GM12874 (cell line): ENCODE data around the gene RECK.

ENCODE experiments used
- TF ChIP-seq, protein P1 (sequence below): IDR thresholded peaks from 2 replicates; pipeline ENCODE4 v1.5.1; 2011; ENCODE audit warnings: low read depth, mild to moderate bottlenecking, control low read depth, low read length, moderate library complexity; ENCODE audit not compliant: insufficient read depth

The RECK gene

DNA sequence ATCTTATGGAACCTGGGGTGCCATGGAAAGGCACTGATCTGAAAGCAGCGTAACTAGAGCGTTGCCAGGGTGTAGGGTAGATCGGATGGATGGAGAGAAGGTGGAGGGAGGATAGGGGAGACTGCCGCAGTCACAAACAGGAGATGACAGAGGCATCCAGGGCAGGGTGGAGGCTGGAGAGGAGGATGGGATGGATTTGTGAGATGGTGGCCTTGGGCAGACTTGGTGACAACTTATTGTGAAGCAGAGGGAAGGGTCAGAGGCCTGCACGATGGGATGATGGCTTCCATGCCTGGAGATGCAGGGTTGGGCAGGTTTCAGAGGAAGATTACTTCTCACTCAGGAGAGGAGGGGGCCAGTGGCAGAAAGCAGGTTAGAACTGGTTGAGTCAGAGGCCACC is 102.2 kb downstream of the RECK start:
- TF ChIP-seq, protein P1, sequence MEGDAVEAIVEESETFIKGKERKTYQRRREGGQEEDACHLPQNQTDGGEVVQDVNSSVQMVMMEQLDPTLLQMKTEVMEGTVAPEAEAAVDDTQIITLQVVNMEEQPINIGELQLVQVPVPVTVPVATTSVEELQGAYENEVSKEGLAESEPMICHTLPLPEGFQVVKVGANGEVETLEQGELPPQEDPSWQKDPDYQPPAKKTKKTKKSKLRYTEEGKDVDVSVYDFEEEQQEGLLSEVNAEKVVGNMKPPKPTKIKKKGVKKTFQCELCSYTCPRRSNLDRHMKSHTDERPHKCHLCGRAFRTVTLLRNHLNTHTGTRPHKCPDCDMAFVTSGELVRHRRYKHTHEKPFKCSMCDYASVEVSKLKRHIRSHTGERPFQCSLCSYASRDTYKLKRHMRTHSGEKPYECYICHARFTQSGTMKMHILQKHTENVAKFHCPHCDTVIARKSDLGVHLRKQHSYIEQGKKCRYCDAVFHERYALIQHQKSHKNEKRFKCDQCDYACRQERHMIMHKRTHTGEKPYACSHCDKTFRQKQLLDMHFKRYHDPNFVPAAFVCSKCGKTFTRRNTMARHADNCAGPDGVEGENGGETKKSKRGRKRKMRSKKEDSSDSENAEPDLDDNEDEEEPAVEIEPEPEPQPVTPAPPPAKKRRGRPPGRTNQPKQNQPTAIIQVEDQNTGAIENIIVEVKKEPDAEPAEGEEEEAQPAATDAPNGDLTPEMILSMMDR = no peak

DNA sequence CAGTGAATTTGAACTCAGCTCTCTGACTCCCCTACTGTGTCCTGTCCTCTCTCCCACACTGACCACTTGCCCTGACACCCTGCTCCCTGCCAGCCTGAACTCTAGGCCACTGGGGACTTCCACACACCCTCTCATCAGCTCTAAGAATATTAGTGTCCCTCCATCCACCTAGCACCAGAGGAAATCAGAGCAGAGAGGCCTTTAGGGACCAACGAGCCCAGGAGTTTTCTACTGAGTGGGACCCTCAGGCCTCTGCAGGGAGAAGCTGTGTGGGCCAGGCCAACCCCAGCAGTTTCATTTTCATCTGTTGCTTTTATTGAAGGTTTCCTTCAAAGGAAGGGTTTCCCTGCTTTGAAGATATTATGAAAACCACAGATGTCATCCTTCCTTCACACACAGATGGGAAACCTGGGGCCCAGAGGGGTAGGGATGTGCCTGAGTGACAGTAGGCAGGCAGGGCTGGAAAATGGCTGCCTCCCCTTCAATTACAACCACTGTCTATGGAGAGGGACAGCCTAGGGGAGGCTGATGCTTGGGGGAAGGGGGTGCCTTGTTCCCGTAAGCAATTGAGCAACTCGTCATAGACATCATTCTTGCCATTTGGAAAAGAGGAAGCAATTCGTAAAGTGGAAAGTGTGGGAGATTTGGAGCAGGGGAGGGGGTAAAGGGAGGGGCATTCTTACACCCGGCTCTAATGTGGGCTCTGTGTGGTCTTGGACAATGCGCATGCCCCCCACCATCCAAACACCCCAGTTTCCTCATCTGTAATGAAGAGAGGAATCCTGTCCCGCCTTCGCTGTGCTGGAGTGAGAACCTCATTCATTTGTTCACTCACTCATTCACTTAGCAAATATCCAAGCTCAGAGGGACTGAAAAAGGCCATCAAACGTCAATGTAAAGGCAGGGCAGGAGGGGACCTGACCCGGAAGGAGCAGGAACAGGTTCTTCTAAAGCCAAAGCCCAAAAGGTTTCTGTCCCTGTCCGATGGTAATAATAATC is 103.7 kb downstream of the RECK start:
- TF ChIP-seq, protein P1 = no peak

DNA sequence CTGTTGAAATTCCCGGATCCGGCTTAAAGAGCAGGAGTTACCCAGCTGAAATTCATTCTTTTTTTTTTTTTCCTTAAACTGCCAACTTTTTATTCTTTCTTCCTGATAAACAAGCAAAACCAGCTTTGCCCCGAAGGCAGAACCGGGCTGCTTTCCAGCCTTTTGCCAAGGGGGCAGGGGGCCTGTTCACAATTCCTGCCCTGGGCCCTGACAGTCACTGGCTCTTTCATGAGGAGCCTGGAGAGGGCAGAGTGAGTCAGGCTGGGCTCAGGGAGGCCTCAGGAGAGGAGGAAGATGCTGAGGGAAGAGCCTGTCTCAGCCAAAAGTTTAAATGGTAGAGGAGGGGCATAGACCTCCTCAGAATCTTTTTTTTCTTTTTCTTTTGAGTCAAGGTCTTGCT is 104.6 kb downstream of the RECK start:
- TF ChIP-seq, protein P1 = no peak

DNA sequence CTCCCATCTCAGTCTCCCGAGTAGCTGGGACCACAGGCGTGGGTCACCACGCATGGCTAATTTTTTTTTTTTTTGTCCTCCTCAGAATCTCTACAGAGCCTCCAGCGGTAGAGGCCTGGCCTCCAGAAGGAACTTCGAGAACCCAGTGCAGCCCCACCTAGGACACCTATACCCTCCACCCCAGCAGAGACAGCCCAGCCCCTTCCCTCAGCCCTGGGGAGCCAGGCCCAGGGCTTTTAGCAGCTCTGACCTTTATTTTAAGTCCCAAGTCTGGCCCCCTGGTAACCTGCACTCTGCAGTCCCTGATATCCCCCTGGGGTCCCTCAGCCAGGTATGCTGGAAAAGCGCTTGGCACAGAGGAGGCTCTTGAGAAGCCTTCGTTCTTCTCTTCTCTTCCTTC is 105.0 kb downstream of the RECK start:
- TF ChIP-seq, protein P1 = no peak

DNA sequence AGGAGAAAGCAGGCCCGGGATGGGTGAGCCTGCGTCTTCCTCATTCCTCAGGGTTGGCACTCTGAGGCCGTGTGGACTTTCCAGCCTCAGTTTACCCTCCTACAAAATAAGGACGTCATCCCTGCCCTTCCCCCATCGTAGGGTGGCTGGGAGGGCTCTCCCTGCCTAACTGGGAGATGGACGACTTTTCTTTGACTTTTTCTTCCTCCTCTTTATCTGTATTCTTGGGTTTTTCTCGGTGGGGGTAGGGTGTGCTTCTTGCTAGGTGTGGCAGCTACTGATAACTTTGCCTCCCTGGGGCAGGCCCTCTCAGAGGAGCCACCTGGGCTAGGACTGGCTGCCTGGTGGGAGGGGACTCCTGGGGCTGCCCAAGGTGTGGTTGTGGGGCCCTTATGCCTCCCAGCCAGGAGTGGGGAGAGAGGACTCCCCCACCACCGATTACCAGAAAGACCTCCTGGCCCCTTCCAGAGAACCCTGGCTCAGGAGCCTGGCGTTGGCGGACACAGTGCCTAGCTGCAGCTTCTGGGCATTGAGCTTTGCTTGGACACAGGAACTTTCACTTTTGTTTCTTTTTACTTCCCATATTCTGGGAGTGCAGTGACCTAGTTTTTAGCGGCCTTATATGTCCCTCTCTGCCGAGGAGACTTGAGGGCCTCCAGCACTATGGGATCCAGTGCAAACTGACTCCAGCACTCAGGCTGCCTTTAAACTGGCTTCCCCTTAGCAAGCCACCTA is 106.0 kb downstream of the RECK start:
- TF ChIP-seq, protein P1 = no peak

DNA sequence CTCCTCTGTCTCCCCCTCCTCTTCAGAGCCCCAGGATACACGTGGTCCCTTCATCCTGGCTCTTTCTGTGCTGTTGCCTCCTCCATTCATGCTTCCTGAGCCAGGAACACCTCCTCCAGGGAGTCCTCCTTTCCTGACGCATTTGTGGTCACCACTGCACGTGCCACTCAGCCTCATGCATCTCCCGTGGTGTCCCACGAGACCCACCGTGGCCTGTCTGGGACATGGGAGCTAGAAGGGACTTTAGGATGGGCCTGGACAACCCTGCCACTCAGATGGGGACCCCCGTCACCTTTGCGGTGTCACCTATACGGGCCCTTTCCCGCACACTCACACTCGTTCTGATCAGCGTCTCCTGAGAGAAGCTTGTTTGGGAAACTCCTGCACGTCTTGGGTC is 106.5 kb downstream of the RECK start:
- TF ChIP-seq, protein P1 = no peak
